Ovary (tissue), 9 donors: Measurements from ENCODE around the gene NEURL1B. TPM values are rescaled to one million over a fixed set of nuclear protein-coding genes. Genes with fewer than 3 reads are reported as not detected.

ENCODE experiments used
- DNase-seq, 5 donors: peaks; one replicate each; pipeline ENCODE4 v3.0.0-alpha.2; 2019 to 2020
- H3K27ac ChIP-seq, 2 donors: fragments of 200-600 bp; one replicate each; pipeline versions ENCODE4 v1.5.1 to v1.8.0; 2019 to 2022
- H3K27me3 ChIP-seq: fragments of 200-600 bp; one replicate; pipeline ENCODE4 v1.8.0; 2022
- H3K36me3 ChIP-seq: fragments of 200-600 bp; sonication (generic); one replicate; pipeline ENCODE4 v1.5.1; 2019
- H3K4me1 ChIP-seq: one replicate; pipeline ENCODE4 v1.8.1; 2013; ENCODE audit warnings: mild to moderate bottlenecking, moderate library complexity; ENCODE audit not compliant: insufficient read depth
- H3K4me3 ChIP-seq: fragments of 200-600 bp; sonication (generic); one replicate; pipeline ENCODE4 v1.5.1; 2017
- H3K9me3 ChIP-seq, 2 donors: fragments of 200-600 bp in 1 of 2; sonication (generic) in 1 of 2; one replicate each; pipeline versions ENCODE4 v1.5.1 to v1.8.1; 2013 to 2019; ENCODE audit warnings: mild to moderate bottlenecking in 1 of 2, moderate library complexity in 1 of 2
- CTCF ChIP-seq, 3 donors: fragments of 450-650 bp in 2 of 3; fragments of 200-600 bp in 1 of 3; IDR thresholded peaks; one replicate each; pipeline versions ENCODE4 v1.5.1 to v1.8.0; 2016 to 2022; ENCODE audit warnings: antibody characterized with exemption in 3 of 3, mild to moderate bottlenecking in 1 of 3
- EP300 ChIP-seq: sonication (generic); formaldehyde crosslinking; IDR thresholded peaks from one replicate; pipeline ENCODE4 v1.6.1; 2017; ENCODE audit warnings: antibody characterized with exemption
- POLR2A ChIP-seq: fragments of 450-650 bp; IDR thresholded peaks from one replicate; pipeline ENCODE4 v1.6.1; 2017; ENCODE audit warnings: antibody characterized with exemption, mild to moderate bottlenecking, moderate library complexity
- WGBS, 3 donors: extraction: QIAGEN DNeasy Blood & Tissue Kit in 1 of 3; methylation state at CpG; one replicate each; pipeline versions ENCODE4 v1.1.5 to v1.1.7; 2013 to 2017; 5-methylcytosine and 5-hydroxymethylcytosine counted together
- intact Hi-C, 4 donors: fragments of 100-400 bp; cut with DNase I; formaldehyde crosslinking; loops; one replicate each; pipeline versions ENCODE4 v1.11.0 to v1.15.1; 2022 to 2023
- polyA plus RNA-seq, 2 donors: library from polyadenylated mRNA; stranded (reverse); fragments of 200-250 nt in 1 of 2; fragments of 350-450 nt in 1 of 2; fragmentation: Illumina TruSeq in 1 of 2; extraction: RNeasy Lipid Tissue Mini Kit (QIAGEN cat#74804) in 1 of 2; gene quantifications; one replicate each; pipeline ENCODE4 v1.2.3, GENCODE V29; 2013 to 2014
- total RNA-seq, 7 donors: library from RNA; depleted of rRNA in 2 of 7; stranded (reverse); fragments of >200 nt in 2 of 7; fragmentation: NEBNext Ultra II Directional in 3 of 7; extraction: Animal tissue kit (Norgen Biotek cat#: 25700) in 3 of 7; gene quantifications; one replicate each; pipeline versions ENCODE4 v1.1.0 to v1.2.4, GENCODE V29; 2016 to 2023
- donor health status: DM: no; HTN: no; CAD: no; lungs with moderate emphysema.
- donor health status: DM: no; HTN: no; CAD: no.
- donor health status: Bipolar disorder and iron deficiency.
- donor health status: DM: yes; HTN: yes; CAD: no.
- donor health status: DM: no; HTN: no; CAD: no.
- donor health status: DM: yes; HTN: yes; CAD: no.

Gene NEURL1B
- total and polyA plus RNA-seq, 9 donors, result 15.0 to 75.1 (median 36.3) TPM

- peak in 2 of 5 donors; percentile 17 to 24 for DNase-seq
- Histone ChIP-seq H3K9me3 (no peaks in the 10 kb centered on the region), H3K4me1 (peaks cover 2% of the 10 kb centered on the region), H3K36me3 (no peaks in the 10 kb centered on the region), H3K4me3 (no peak overlapping the region), H3K27me3 (no peaks in the 10 kb centered on the region), H3K27ac (no peak overlapping the region)
- 83 to 90% (median 85%) methylated on average over 10 of the region's 10 CpGs for WGBS, 3 donors
- TF ChIP-seq EP300 (no peak), CTCF (IDR thresholded peaks at IDR 0.05) (no peak), POLR2A (no peak)
- intact Hi-C loops, result no loop called here
Observed at GRCh38 chr5:172686111-172686510, 45.0 kb downstream of the NEURL1B start.

DNA sequence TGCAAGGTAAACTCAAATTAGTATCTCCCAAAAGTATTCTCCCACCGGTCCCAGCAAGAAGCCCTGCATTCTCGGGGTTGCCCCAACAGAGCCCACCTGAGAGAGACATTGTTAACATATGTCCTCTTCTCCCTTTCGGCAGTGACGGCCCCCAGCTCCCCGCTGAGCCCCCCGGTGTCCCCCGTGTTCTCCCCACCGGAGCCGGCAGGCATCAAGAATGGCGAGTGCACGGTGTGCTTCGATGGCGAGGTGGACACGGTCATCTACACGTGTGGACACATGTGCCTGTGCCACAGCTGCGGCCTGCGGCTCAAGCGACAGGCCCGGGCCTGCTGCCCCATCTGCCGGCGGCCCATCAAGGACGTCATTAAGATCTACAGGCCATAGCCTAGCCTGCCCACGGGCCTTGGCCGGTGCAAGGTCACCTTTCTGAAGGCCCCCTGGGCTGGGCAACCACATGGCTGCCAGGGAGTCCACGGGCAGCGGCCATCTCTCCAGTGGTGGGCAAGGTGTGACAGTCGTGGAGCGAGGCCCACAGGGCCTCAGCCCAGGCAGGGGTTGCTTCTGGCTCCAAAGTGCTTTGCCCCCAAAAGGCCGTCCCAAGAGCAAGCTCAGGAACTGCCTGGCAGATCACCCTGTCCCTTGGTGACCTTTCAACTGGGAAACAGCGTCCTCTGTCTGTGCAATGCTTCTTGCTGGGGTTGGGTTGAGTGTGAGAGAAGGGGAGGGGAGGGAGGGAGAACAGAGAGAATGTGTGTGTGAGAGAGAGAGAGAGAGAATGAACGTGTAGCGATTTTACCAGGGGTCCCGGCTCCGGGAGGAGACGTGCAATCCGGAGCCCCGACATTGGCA is 45.7 kb downstream of the NEURL1B start:
- peaks cover 2% of the 10 kb centered on the region for H3K4me1 ChIP-seq
- 89 to 92% (median 90%) methylated on average over 37 of the region's 37 CpGs for WGBS, 3 donors
- no peak overlapping the region for H3K4me3 ChIP-seq
- intact Hi-C loops, result no loop called here
- no peak overlapping the region for H3K27ac ChIP-seq
- no peaks in the 10 kb centered on the region for H3K36me3 ChIP-seq
- H3K27me3 ChIP-seq, result no peaks in the 10 kb centered on the region
- no peaks in the 10 kb centered on the region for H3K9me3 ChIP-seq
- TF ChIP-seq CTCF (IDR thresholded peaks at IDR 0.05) (no peak), POLR2A (no peak), EP300 (no peak)
- DNase-seq, result peak in 1 of 5 donors; percentile 23

GRCh38 chr5:172687940-172688339 is 46.9 kb downstream of the NEURL1B start:
- Histone ChIP-seq H3K36me3 (no peaks in the 10 kb centered on the region), H3K27me3 (no peaks in the 10 kb centered on the region), H3K4me3 (no peak overlapping the region), H3K9me3 (no peaks in the 10 kb centered on the region), H3K4me1 (peaks cover 7% of the 10 kb centered on the region), H3K27ac (peak overlapping the region in 1 of 2 donors; percentile 34)
- 45 to 68% (median 55%) methylated on average over 4 of the region's 4 CpGs for WGBS, 3 donors
- TF ChIP-seq POLR2A (no peak), CTCF (IDR thresholded peaks at IDR 0.05) (no peak), EP300 (no peak)
- peak in 2 of 5 donors; percentile 25 to 32 for DNase-seq
- intact Hi-C loops, result no loop called here

GRCh38 chr5:172688349-172689217 is 47.5 kb downstream of the NEURL1B start:
- peaks cover 12% of the 10 kb centered on the region for H3K4me1 ChIP-seq
- no peaks in the 10 kb centered on the region for H3K36me3 ChIP-seq
- WGBS, 3 donors, result 44 to 48% (median 46%) methylated on average over 11 of the region's 11 CpGs
- H3K27me3 ChIP-seq, result no peaks in the 10 kb centered on the region
- no peaks in the 10 kb centered on the region for H3K9me3 ChIP-seq
- H3K27ac ChIP-seq, result peak overlapping the region in 1 of 2 donors; percentile 34
- DNase-seq, result peak in 3 of 5 donors; percentile 44 to 66 (median 47)
- TF ChIP-seq POLR2A (no peak), EP300 (no peak), CTCF (IDR thresholded peaks at IDR 0.05) (no peak)
- intact Hi-C loops, result no loop called here
- H3K4me3 ChIP-seq, result no peak overlapping the region
